Measurements from ENCODE around the gene ELAPOR1.

ELAPOR1 gene

DNA sequence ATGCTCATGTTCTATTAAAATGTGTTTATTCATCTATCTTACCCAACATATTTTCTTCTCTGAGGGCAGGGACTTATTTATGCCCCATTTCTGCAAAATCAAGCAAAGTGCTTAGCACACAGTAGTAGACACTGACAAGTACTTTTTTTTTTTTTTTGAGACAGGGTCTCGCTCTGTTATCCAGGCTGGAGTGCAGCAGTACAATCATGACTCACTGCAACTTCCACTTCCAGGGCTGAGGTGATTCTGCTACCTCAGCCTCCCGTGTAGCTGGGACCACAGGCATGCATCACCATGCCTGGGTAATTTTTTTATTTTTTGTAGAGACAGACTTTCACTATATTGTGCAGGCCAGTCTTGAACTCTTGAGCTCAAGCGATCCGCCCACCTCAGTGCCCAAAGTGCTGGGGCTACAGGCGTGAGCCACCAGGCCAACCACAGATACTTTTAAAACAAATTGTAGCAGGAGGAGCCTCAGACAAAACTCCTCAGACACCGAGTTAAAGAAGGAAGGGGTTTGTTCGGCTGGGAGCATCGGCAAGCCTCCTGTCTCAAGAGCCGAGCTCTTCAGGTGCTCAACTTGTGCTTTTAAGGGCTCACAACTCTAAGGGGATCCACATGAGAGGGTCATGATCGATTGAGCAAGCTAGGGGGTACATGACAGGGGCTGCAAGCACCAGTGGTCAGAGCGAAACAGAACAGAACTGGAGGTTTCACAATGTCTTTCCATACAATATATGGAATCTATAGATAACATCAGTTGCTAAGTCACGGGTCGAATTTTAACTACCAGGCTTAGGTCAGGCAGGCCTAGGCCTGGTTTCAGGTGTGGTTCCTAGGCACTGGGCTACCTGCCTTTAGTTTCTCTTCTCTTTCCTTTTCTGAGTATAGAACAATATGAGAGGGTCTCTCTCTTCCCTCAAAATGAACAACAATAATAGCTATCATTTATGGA lies 29.1 kb upstream of the ELAPOR1 start:
- no peaks in the 10 kb centered on the region for H3K9me3 ChIP-seq (ENCODE audit: control insufficient read depth, low read depth, low read length)
- no peaks in the 10 kb centered on the region for H3K36me3 ChIP-seq (ENCODE audit: control insufficient read depth, low read depth, low read length)
- no peak overlapping the region for H3K27ac ChIP-seq (ENCODE audit: low read length)
- no peak overlapping the region for H3K4me3 ChIP-seq (ENCODE audit: low read length)
- no peak overlapping the region for H3K9ac ChIP-seq (ENCODE audit: low read length)
- peaks cover 15% of the 10 kb centered on the region for H3K4me1 ChIP-seq (ENCODE audit: control insufficient read depth, low read depth, low read length)
- no peaks in the 10 kb centered on the region for H3K27me3 ChIP-seq (ENCODE audit: control insufficient read depth, insufficient read depth, low read length)

DNA sequence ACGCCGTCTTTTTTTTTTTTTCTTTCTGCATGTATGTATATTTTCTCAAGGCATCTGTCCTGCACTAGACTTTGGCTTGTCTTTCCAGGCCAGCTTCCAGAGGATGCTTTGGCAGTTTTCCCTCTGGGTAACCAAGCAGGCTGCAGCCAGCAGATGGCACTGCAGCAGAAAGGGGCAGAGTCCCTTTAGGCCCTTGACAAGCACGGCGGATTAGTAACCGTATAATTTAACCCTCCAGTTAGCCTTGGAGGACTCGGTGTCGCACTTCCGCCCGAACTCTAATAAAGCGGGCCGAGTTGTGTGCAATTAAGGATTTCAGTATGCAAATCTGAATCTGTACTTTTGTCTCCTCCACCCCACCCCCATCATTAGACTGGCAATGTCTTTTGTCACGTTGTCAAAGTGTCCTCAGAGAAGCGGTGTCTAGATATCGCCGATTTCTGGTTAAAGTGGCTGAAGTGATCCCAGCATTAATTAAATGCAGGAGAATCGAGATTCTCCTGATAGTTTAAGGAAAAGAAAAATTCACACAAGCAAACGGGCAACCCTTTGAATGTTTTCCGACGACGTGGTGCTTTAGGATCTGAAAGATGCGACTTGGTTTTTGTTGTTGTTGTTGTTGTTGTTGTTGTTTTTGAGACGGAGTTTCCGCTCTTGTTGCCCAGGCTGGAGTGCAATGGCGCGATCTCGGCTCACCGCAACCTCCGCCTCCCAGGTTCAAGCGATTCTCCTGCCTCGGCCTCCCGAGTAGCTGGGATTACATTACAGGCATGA lies 24.5 kb upstream of the ELAPOR1 start:
- H3K9ac ChIP-seq (ENCODE audit: low read length) = no peak overlapping the region
- H3K4me1 ChIP-seq (ENCODE audit: control insufficient read depth, low read depth, low read length) = peaks cover 7% of the 10 kb centered on the region
- no peaks in the 10 kb centered on the region for H3K27me3 ChIP-seq (ENCODE audit: control insufficient read depth, insufficient read depth, low read length)
- H3K4me3 ChIP-seq (ENCODE audit: low read length) = peak overlapping the region; percentile 10
- no peaks in the 10 kb centered on the region for H3K36me3 ChIP-seq (ENCODE audit: control insufficient read depth, low read depth, low read length)
- H3K9me3 ChIP-seq (ENCODE audit: control insufficient read depth, low read depth, low read length) = no peaks in the 10 kb centered on the region
- H3K27ac ChIP-seq (ENCODE audit: low read length) = no peak overlapping the region

DNA sequence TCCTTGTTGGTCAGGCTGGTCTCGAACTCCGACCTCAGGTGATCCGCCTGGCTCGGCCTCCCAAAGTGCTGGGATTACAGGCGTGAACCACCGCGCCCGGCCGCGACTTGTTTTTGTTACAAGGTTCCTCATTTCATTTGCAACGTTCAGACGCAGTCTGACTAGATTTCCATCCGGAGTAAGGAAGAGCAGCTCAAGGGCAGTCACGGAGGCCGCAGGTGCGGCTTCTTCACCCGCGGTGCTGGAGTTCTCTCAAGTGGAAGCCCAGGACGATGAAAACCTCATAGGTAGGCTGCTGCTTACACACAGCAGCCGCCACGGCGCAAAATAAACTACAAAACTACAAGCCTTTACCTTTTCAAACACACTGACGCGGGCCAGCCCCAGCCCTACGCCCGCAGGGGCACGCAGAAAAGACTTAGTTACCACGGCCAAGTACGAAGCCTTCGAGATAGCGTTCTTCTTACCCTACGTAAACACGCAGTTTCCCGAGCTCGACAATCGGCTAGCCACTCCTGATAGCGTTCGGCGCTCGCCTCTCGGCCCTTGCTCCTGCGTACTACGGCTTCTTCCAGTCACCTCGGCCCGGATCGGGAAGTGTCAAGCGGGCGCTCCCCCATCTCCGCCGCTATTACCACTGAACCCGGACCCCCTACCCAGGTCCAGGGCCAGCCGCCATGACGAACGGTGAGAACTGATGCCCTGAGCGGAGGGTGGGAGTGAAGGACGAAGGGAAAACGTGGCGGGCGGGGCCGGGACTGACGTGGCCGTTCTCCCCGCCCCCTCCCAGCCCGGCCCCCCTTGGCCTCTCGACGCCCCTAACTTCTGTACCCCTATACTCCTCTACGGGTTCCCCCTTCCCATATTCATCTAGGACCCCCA lies 23.5 kb upstream of the ELAPOR1 start, which contains the start of gene TMEM167B:
Gene TMEM167B, plus strand, starts transcription at position 569 of the 882 bp plus-strand sequence. Its CDS starts 109 bp downstream, at position 678.
- Histone ChIP-seq H3K27ac (ENCODE audit: low read length) (peak within 1 kb of the TSS; percentile 60), H3K36me3 (ENCODE audit: control insufficient read depth, low read depth, low read length) (no peaks in the 10 kb centered on the region), H3K9me3 (ENCODE audit: control insufficient read depth, low read depth, low read length) (no peaks in the 10 kb centered on the region), H3K9ac (ENCODE audit: low read length) (peak within 1 kb of the TSS; percentile 86), H3K4me1 (ENCODE audit: control insufficient read depth, low read depth, low read length) (peaks cover 7% of the 10 kb centered on the region), H3K4me3 (ENCODE audit: low read length) (peak within 1 kb of the TSS; percentile 97), H3K27me3 (ENCODE audit: control insufficient read depth, insufficient read depth, low read length) (no peaks in the 10 kb centered on the region)

DNA sequence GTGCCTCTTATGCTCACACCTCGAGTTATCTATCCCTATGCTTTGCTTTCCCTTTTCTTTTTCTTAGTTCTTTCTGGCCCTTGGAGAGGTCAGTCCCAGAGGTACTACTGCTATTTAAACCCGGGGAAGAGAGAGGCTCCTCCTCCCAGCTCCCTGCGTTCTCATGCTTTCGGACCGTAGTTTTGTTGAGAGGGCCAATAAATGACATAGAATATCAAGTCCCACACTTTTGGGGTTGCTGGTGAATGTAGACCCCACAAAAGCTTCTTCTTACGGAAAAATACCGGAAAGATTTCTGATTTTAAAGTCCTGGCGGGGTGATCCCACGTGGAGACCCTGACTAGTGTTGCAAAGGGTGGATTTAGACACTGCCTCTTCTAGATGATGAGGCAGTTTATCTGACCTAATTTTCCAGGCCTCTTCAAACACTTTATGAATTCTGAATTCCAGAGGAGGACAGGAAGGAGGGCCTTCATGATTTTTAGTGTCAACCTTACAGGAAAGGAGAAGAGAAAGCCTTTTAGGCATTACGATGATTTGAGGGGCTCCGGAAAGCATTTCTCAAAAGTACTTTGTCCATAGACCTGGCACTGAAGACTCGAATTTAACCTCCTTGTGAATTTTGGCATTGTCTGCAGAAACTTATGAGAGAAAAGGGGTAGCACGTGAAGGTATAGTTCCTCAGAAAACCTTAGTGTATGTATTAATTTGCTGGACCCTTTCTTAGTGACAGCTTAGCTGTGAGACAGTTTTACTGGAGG lies 22.7 kb upstream of the ELAPOR1 start:
- peak overlapping the region; percentile 60 for H3K27ac ChIP-seq (ENCODE audit: low read length)
- H3K9me3 ChIP-seq (ENCODE audit: control insufficient read depth, low read depth, low read length) = no peaks in the 10 kb centered on the region
- H3K9ac ChIP-seq (ENCODE audit: low read length) = peak overlapping the region; percentile 86
- H3K4me3 ChIP-seq (ENCODE audit: low read length) = peak overlapping the region; percentile 97
- peaks cover 7% of the 10 kb centered on the region for H3K4me1 ChIP-seq (ENCODE audit: control insufficient read depth, low read depth, low read length)
- H3K27me3 ChIP-seq (ENCODE audit: control insufficient read depth, insufficient read depth, low read length) = no peaks in the 10 kb centered on the region
- H3K36me3 ChIP-seq (ENCODE audit: control insufficient read depth, low read depth, low read length) = no peaks in the 10 kb centered on the region

DNA sequence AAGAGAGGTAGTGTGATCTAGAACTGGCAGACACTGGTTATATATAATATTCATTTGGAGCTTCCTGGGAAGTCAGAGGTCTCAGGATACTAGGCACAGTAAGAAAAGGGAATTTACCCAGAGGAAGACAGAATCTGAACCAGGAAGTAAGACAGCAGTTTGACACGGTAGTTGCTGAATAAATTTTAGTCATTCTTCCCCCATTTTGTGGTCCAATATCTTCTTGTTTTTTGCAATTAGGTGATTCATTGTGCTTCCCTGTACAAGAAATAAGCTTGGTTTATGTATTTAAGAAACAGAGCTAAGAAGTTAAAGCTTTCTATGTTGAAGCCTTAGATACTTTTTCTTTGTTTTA lies 22.1 kb upstream of the ELAPOR1 start:
- H3K4me3 ChIP-seq (ENCODE audit: low read length) = peak overlapping the region; percentile 97
- no peaks in the 10 kb centered on the region for H3K27me3 ChIP-seq (ENCODE audit: control insufficient read depth, insufficient read depth, low read length)
- no peak overlapping the region for H3K27ac ChIP-seq (ENCODE audit: low read length)
- peak overlapping the region; percentile 86 for H3K9ac ChIP-seq (ENCODE audit: low read length)
- H3K4me1 ChIP-seq (ENCODE audit: control insufficient read depth, low read depth, low read length) = peaks cover 7% of the 10 kb centered on the region
- H3K9me3 ChIP-seq (ENCODE audit: control insufficient read depth, low read depth, low read length) = no peaks in the 10 kb centered on the region
- no peaks in the 10 kb centered on the region for H3K36me3 ChIP-seq (ENCODE audit: control insufficient read depth, low read depth, low read length)

DNA sequence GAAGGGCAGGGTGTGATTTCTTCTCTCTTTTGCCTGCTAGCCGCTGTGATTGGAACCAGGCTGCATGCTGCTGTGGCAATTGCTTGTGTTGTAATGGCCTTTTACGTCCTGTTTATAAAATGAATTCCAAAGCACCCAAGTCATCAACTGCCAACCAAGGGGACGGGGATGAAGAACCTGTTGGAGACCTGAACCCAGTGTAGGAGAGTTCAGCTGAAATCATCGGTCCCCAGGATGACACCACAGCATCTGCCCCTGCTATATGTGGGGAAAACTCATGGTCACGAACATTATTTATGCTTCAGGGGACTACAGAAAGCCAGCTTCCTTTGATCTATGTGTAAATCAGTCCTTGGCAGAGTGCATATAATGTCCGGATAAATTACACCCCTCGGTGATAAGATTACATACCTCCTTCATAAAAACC lies 19.5 kb upstream of the ELAPOR1 start:
- peaks cover 5% of the 10 kb centered on the region for H3K4me1 ChIP-seq (ENCODE audit: control insufficient read depth, low read depth, low read length)
- H3K4me3 ChIP-seq (ENCODE audit: low read length) = no peak overlapping the region
- no peaks in the 10 kb centered on the region for H3K9me3 ChIP-seq (ENCODE audit: control insufficient read depth, low read depth, low read length)
- no peaks in the 10 kb centered on the region for H3K36me3 ChIP-seq (ENCODE audit: control insufficient read depth, low read depth, low read length)
- no peaks in the 10 kb centered on the region for H3K27me3 ChIP-seq (ENCODE audit: control insufficient read depth, insufficient read depth, low read length)
- no peak overlapping the region for H3K27ac ChIP-seq (ENCODE audit: low read length)
- H3K9ac ChIP-seq (ENCODE audit: low read length) = no peak overlapping the region

DNA sequence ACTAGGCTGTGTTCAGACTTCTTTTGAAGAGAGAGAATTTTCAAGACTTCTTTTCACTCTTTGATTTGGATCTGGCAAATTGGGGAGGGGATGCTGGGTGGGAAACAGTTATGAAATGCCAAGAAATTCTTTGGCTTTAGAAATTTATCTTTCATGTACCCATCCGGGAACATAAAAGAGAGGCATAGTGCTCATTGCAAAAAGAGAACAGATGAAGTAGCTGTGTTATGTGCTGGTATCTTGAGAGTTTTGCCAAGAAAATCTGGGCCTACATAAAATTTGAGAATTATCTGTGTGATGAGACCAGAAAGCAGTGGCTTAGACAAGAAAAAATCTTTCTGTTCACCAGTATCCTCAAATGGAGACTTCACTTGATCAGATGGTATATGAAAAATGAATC lies 19.0 kb upstream of the ELAPOR1 start:
- Histone ChIP-seq H3K9ac (ENCODE audit: low read length) (no peak overlapping the region), H3K27me3 (ENCODE audit: control insufficient read depth, insufficient read depth, low read length) (no peaks in the 10 kb centered on the region), H3K4me1 (ENCODE audit: control insufficient read depth, low read depth, low read length) (peaks cover 4% of the 10 kb centered on the region), H3K9me3 (ENCODE audit: control insufficient read depth, low read depth, low read length) (no peaks in the 10 kb centered on the region), H3K4me3 (ENCODE audit: low read length) (no peak overlapping the region), H3K36me3 (ENCODE audit: control insufficient read depth, low read depth, low read length) (no peaks in the 10 kb centered on the region), H3K27ac (ENCODE audit: low read length) (no peak overlapping the region)

DNA sequence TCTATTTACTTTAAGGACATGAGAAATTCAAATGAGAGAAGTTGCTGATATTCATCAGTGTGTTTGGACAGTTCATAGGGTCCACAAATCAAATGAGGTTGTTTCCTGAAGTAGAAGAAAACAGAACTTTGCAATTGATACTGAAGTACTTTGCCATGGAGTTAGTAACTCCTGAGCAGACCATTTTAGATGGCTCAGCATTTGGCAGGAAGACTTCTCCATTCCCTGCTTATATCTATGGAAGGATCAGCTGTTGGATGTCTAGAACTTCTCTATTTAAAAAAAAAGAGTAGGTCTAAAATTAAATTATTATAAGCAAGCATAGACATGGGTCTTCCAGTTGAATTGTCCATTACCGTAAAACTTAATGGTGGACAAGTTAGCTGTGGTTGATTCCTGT lies 18.3 kb upstream of the ELAPOR1 start:
- H3K9ac ChIP-seq (ENCODE audit: low read length) = no peak overlapping the region
- H3K4me3 ChIP-seq (ENCODE audit: low read length) = no peak overlapping the region
- H3K36me3 ChIP-seq (ENCODE audit: control insufficient read depth, low read depth, low read length) = no peaks in the 10 kb centered on the region
- H3K9me3 ChIP-seq (ENCODE audit: control insufficient read depth, low read depth, low read length) = no peaks in the 10 kb centered on the region
- no peaks in the 10 kb centered on the region for H3K27me3 ChIP-seq (ENCODE audit: control insufficient read depth, insufficient read depth, low read length)
- H3K4me1 ChIP-seq (ENCODE audit: control insufficient read depth, low read depth, low read length) = peaks cover 4% of the 10 kb centered on the region
- H3K27ac ChIP-seq (ENCODE audit: low read length) = no peak overlapping the region

DNA sequence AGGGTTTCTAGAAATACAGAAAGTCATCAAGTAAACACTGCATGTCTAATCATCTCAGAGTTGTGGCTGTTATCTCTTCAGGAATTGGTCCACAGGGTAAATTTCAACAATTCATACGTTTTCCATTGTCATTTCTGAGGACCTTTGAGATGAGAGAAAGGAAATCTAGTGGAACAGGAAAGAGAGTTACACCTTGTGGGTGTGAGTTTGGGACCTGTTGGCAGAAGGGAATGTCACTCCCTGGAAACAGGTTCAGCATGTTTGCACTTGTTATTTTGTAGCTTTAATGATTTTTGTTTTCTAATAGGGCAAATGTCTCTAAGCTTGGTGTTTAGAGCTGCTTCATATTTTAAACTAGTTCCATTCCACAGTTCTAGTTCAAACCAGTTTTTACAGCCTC lies 17.8 kb upstream of the ELAPOR1 start:
- Histone ChIP-seq H3K4me3 (ENCODE audit: low read length) (no peak overlapping the region), H3K9ac (ENCODE audit: low read length) (no peak overlapping the region), H3K4me1 (ENCODE audit: control insufficient read depth, low read depth, low read length) (peaks cover 4% of the 10 kb centered on the region), H3K36me3 (ENCODE audit: control insufficient read depth, low read depth, low read length) (no peaks in the 10 kb centered on the region), H3K27ac (ENCODE audit: low read length) (no peak overlapping the region), H3K27me3 (ENCODE audit: control insufficient read depth, insufficient read depth, low read length) (no peaks in the 10 kb centered on the region), H3K9me3 (ENCODE audit: control insufficient read depth, low read depth, low read length) (no peaks in the 10 kb centered on the region)

DNA sequence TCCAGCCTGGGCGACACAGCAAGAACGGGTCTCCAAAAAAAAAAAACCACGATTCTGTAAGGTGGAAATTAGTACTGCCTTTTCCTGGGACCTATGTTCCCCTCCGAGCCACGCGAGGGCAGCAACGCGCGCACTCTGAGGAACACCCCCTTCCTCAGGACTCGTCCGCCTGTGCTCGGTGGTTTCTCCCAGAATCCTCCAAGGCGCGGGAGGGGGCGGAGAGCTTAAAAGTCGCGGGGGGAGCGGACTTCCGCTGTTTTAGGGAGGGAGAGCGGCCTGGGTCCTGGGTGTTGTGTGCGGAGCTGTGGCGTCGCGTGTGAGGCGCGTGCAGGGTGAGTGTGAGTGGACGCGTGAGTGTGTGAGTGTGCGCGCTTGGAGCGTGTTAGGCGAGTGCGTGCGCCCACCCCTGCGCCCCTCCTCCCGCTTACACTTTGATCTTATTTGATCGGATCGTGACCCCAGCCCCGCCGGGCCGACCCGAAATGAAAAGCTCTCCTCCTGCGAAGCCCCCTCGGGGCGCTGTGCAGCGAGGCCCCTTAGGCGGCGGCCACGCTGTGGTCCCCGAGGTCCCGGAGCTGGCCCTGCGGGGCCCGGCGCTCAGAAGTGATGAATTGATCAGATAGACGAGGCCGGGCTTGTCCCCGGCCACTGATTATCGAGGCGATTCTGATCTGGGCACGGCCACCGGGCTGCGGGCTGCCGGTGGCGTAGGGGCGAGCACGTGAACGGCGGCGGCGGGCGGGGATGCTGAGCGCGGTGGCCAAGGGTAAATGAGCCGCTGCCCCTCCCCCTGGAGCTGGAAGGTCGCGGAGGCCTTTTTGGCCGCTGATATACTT lies 13.8 kb upstream of the ELAPOR1 start:
- Histone ChIP-seq H3K27me3 (ENCODE audit: control insufficient read depth, insufficient read depth, low read length) (no peaks in the 10 kb centered on the region), H3K4me3 (ENCODE audit: low read length) (peak overlapping the region; percentile 95), H3K9me3 (ENCODE audit: control insufficient read depth, low read depth, low read length) (no peaks in the 10 kb centered on the region), H3K9ac (ENCODE audit: low read length) (peak overlapping the region; percentile 98), H3K27ac (ENCODE audit: low read length) (peak overlapping the region; percentile 86), H3K36me3 (ENCODE audit: control insufficient read depth, low read depth, low read length) (peaks cover 3% of the 10 kb centered on the region), H3K4me1 (ENCODE audit: control insufficient read depth, low read depth, low read length) (peaks cover 4% of the 10 kb centered on the region)

All from iPS-18a (cell line).